MCF 10A (cell line): Measurements from ENCODE around the gene PAWR. TPM values are rescaled to one million over a fixed set of nuclear protein-coding genes. Genes with fewer than 3 reads are reported as not detected.
"Not testable (repeated sequence)": the region's sequence is repeated elsewhere in the genome, so short reads cannot be mapped to it uniquely, and the experiment has no call there.

Source experiments
- BruUV-seq: library from RNA; stranded (reverse); fragments of 400-500 nt; replicated peaks from 2 replicates; lab custom pipeline; 2021; lab: Mats Ljungman, UMichigan
- CTCF ChIA-PET: fragments of 300-600 bp; sonication (Branson Sonifier 250); formaldehyde crosslinking; extraction: SDS; loops from one replicate; lab custom pipeline; 2021; ENCODE audit warnings: antibody characterized with exemption, inconsistent platforms; lab: Yijun Ruan, JAX
- POLR2A ChIA-PET: fragments of 300-600, 350-650 bp; sonication (Branson Sonifier 250); formaldehyde crosslinking; extraction: SDS; loops from one replicate; lab custom pipeline; 2020; ENCODE audit warnings: antibody characterized with exemption, inconsistent platforms; lab: Yijun Ruan, JAX
- DNase-seq: peaks from one replicate; pipeline ENCODE4 v3.0.0-alpha.2; 2018; ENCODE audit not compliant: unreplicated experiment
- H3K27ac Mint-ChIP-seq: one replicate; pipeline ENCODE4 v1.8.0; 2022; ENCODE audit warnings: mild to moderate bottlenecking, low read depth, mixed read lengths; ENCODE audit not compliant: unreplicated experiment
- H3K27me3 Mint-ChIP-seq: one replicate; pipeline ENCODE4 v1.8.0; 2022; ENCODE audit warnings: mixed read lengths; ENCODE audit not compliant: insufficient read depth, unreplicated experiment
- H3K36me3 Mint-ChIP-seq: one replicate; pipeline ENCODE4 v1.8.0; 2022; ENCODE audit warnings: mild to moderate bottlenecking, moderate library complexity, mixed read lengths; ENCODE audit not compliant: insufficient read depth, unreplicated experiment
- H3K4me1 Mint-ChIP-seq: one replicate; pipeline ENCODE4 v1.8.0; 2022; ENCODE audit warnings: mixed read lengths; ENCODE audit not compliant: insufficient read depth, unreplicated experiment
- H3K4me3 Mint-ChIP-seq: one replicate; pipeline ENCODE4 v1.8.0; 2022; ENCODE audit warnings: mild to moderate bottlenecking, moderate library complexity, mixed read lengths; ENCODE audit not compliant: unreplicated experiment
- H3K9me3 Mint-ChIP-seq: one replicate; pipeline ENCODE4 v1.8.0; 2022; ENCODE audit warnings: mixed read lengths; ENCODE audit not compliant: unreplicated experiment
- CTCF ChIP-seq: fragments of 200-600 bp; IDR thresholded peaks from one replicate; pipeline ENCODE4 v1.8.0; 2022; ENCODE audit warnings: antibody characterized with exemption, mild to moderate bottlenecking; ENCODE audit not compliant: unreplicated experiment
- intact Hi-C: fragments of 100-400 bp; cut with micrococcal nuclease; formaldehyde crosslinking; loops from 2 replicates; pipeline ENCODE4 v1.14.1; 2022
- total RNA-seq: library from RNA; stranded (reverse); gene quantifications from 2 replicates; pipeline ENCODE4 v1.2.3, GENCODE V29; 2022

Gene PAWR
- total RNA-seq, 1 experiment from 2014 or later, result 330 TPM

- Mint-ChIP-seq H3K36me3 (peaks cover 6% of the 10 kb centered on the region), H3K4me3 (no peak overlapping the region), H3K9me3 (no peaks in the 10 kb centered on the region), H3K27me3 (no peaks in the 10 kb centered on the region), H3K27ac (no peak overlapping the region), H3K4me1 (no peaks in the 10 kb centered on the region)
- intact Hi-C loops, result no loop called here
- CTCF ChIA-PET, result interaction anchor here (0.6 kb wide), 1 partner anchor 102 kb away, joined by 3 read pairs; no protein-coding TSS in a partner anchor
- POLR2A ChIA-PET, result no interaction called here
- no peak for DNase-seq
- no peak for TF ChIP-seq CTCF
- BruUV-seq, result no TSS peak
Observed at GRCh38 chr12:79650440-79650839, 40.3 kb downstream of the PAWR start.

GRCh38 chr12:79648881-79649280 lies 41.9 kb downstream of the PAWR start:
- Mint-ChIP-seq H3K27ac (no peak overlapping the region), H3K27me3 (no peaks in the 10 kb centered on the region), H3K9me3 (no peaks in the 10 kb centered on the region), H3K4me3 (no peak overlapping the region), H3K4me1 (peaks cover 5% of the 10 kb centered on the region), H3K36me3 (peaks cover 6% of the 10 kb centered on the region)
- TF ChIP-seq CTCF, result no peak
- POLR2A ChIA-PET, result interaction anchor here (0.6 to 0.7 kb wide), 2 partner anchors 34 to 620 kb away, joined by 3 read pairs; no protein-coding TSS in a partner anchor
- DNase-seq, result no peak
- no TSS peak for BruUV-seq
- CTCF ChIA-PET, result interaction anchor here (0.7 kb wide), 1 partner anchor 11 kb away, joined by 4 read pairs; no protein-coding TSS in a partner anchor
- intact Hi-C loops, result no loop called here

GRCh38 chr12:79646843-79647242 lies 43.9 kb downstream of the PAWR start:
- ChIA-PET CTCF (interaction anchor here (0.7 kb wide), 1 partner anchor 41 kb away, joined by 6 read pairs; no protein-coding TSS in a partner anchor), POLR2A (interaction anchor here (0.6 to 1.6 kb wide), 3 partner anchors 10 to 24 kb away, joined by 3 to 6 read pairs (median 5); no protein-coding TSS in a partner anchor)
- DNase-seq, H3K4me1 Mint-ChIP-seq, H3K9me3 Mint-ChIP-seq, intact Hi-C loops, H3K4me3 Mint-ChIP-seq, H3K36me3 Mint-ChIP-seq, BruUV-seq, H3K27me3 Mint-ChIP-seq, H3K27ac Mint-ChIP-seq: not testable (repeated sequence)

- CTCF ChIA-PET, result interaction anchor here (0.9 kb wide), 1 partner anchor 28 kb away, joined by 4 read pairs; no protein-coding TSS in a partner anchor
- no peaks in the 10 kb centered on the region for H3K27me3 Mint-ChIP-seq
- H3K36me3 Mint-ChIP-seq, result peaks cover 6% of the 10 kb centered on the region
- POLR2A ChIA-PET, result interaction anchor here (0.9 to 1.6 kb wide), 5 partner anchors 10 to 44 kb away, joined by 3 to 6 read pairs (median 4); no protein-coding TSS in a partner anchor
- H3K9me3 Mint-ChIP-seq, result no peaks in the 10 kb centered on the region
- intact Hi-C loops, result no loop called here
- H3K27ac Mint-ChIP-seq, result no peak overlapping the region
- H3K4me1 Mint-ChIP-seq, result peaks cover 5% of the 10 kb centered on the region
- no peak overlapping the region for H3K4me3 Mint-ChIP-seq
- no TSS peak for BruUV-seq
- no peak for TF ChIP-seq CTCF
- no peak for DNase-seq
Observed at GRCh38 chr12:79645235-79645630, 45.5 kb downstream of the PAWR start.
